Right lobe of liver (tissue), 6 donors: Measurements from ENCODE around the gene NEUROD1. TPM values are rescaled to one million over a fixed set of nuclear protein-coding genes. Genes with fewer than 3 reads are reported as not detected.
A peak's percentile ranks its signal among the peaks of the same experiment; 100 is the strongest.

Source experiments
- ATAC-seq, 4 donors: fragments of 200-7000 bp; cut with Tn5 transposase; one replicate each; pipeline ENCODE4 v1.9.1; 2020; ENCODE audit warnings: mild to moderate bottlenecking in 4 of 4, moderate library complexity in 4 of 4
- DNase-seq, 3 donors: peaks; one replicate each; pipeline ENCODE4 v3.0.0-alpha.2; 2020
- H3K27ac ChIP-seq, 3 donors: fragments of 200-600 bp; one replicate each; pipeline ENCODE4 v1.8.0; 2022
- H3K27me3 ChIP-seq, 2 donors: fragments of 200-600 bp; one replicate each; pipeline ENCODE4 v1.8.0; 2022
- H3K36me3 ChIP-seq, 4 donors: fragments of 200-600 bp; sonication (generic) in 1 of 4; one replicate each; pipeline versions ENCODE4 v1.5.1 to v1.8.0; 2017 to 2022; ENCODE audit warnings: control low read depth in 1 of 4
- H3K4me1 ChIP-seq, 4 donors: fragments of 200-600 bp; sonication (generic) in 1 of 4; one replicate each; pipeline versions ENCODE4 v1.5.1 to v1.8.0; 2017 to 2022; ENCODE audit warnings: control low read depth in 1 of 4
- H3K4me3 ChIP-seq, 3 donors: fragments of 200-600 bp; one replicate each; pipeline ENCODE4 v1.8.0; 2022
- H3K9me3 ChIP-seq, 4 donors: fragments of 200-600 bp; sonication (generic) in 1 of 4; one replicate each; pipeline versions ENCODE4 v1.5.1 to v1.8.0; 2017 to 2022; ENCODE audit warnings: control low read depth in 1 of 4
- POLR2A ChIP-seq: fragments of 450-650 bp; IDR thresholded peaks from one replicate; pipeline ENCODE4 v1.6.1; 2017; ENCODE audit warnings: antibody characterized with exemption, mild to moderate bottlenecking
- WGBS: methylation state at CpG from one replicate; pipeline ENCODE4 v1.1.6; 2018; ENCODE audit warnings: low coverage, low lambda C conversion rate; ENCODE audit not compliant: insufficient coverage; ENCODE audit errors: missing lambda C conversion rate; 5-methylcytosine and 5-hydroxymethylcytosine counted together
- intact Hi-C, 2 donors: fragments of 100-400 bp; cut with DNase I; formaldehyde crosslinking; loops; one replicate each; pipeline versions ENCODE4 v1.11.2 to v1.14.1; 2022
- total RNA-seq, 6 experiments: library from RNA; depleted of rRNA in 2 of 6; stranded (reverse); fragments of >200 nt in 2 of 6; fragmentation: NEBNext Ultra II Directional in 3 of 6; extraction: Animal tissue kit (Norgen Biotek cat#: 25700) in 3 of 6; gene quantifications; one replicate each; pipeline versions ENCODE4 v1.1.0 to v1.2.4, GENCODE V29; 2016 to 2023
- TF ChIP-seq, protein P1 (sequence below), 4 donors: fragments of 200-600 bp in 3 of 4; fragments of 450-650 bp in 1 of 4; IDR thresholded peaks; one replicate each; pipeline versions ENCODE4 v1.5.1 to v1.8.0; 2016 to 2022; ENCODE audit warnings: antibody characterized with exemption in 4 of 4, mild to moderate bottlenecking in 2 of 4
- donor health status: DM: no; HTN: yes; CAD: no.
- donor health status: DM: no; HTN: no; CAD: no.
- donor health status: DM: no; HTN: no; CAD: no.
- donor health status: DM: no; HTN: yes; CAD: no.
- donor health status: DM: no; HTN: yes; CAD: no.

NEUROD1 gene
- total RNA-seq, 6 experiments from 2014 or later: not detected

GRCh38 chr2:181677912-181678586 is 2.3 kb downstream of the NEUROD1 start:
- WGBS: 15% methylated on average over 19 of the region's 41 CpGs
- Histone ChIP-seq H3K27ac (no peak overlapping the region), H3K27me3 (peaks cover 0 to 4% of the 10 kb centered on the region in 2 donors), H3K4me1 (peaks cover 0 to 4% (median 0%) of the 10 kb centered on the region in 4 donors), H3K4me3 (no peak overlapping the region), H3K36me3 (no peaks in the 10 kb centered on the region), H3K9me3 (no peaks in the 10 kb centered on the region)
- intact Hi-C loops: no loop called here
- TF ChIP-seq, protein P1, sequence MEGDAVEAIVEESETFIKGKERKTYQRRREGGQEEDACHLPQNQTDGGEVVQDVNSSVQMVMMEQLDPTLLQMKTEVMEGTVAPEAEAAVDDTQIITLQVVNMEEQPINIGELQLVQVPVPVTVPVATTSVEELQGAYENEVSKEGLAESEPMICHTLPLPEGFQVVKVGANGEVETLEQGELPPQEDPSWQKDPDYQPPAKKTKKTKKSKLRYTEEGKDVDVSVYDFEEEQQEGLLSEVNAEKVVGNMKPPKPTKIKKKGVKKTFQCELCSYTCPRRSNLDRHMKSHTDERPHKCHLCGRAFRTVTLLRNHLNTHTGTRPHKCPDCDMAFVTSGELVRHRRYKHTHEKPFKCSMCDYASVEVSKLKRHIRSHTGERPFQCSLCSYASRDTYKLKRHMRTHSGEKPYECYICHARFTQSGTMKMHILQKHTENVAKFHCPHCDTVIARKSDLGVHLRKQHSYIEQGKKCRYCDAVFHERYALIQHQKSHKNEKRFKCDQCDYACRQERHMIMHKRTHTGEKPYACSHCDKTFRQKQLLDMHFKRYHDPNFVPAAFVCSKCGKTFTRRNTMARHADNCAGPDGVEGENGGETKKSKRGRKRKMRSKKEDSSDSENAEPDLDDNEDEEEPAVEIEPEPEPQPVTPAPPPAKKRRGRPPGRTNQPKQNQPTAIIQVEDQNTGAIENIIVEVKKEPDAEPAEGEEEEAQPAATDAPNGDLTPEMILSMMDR (IDR thresholded peaks at IDR 0.05): no peak
- TF ChIP-seq POLR2A: no peak
- DNase-seq: peak; percentile 47 to 71 (median 60)
- ATAC-seq: peak; percentile 68 to 87 (median 78)

GRCh38 chr2:181675254-181675653 is 5.1 kb downstream of the NEUROD1 start:
- Histone ChIP-seq H3K9me3 (no peaks in the 10 kb centered on the region), H3K27ac (no peak overlapping the region), H3K4me3 (no peak overlapping the region), H3K36me3 (no peaks in the 10 kb centered on the region), H3K4me1 (peaks cover 0 to 4% (median 0%) of the 10 kb centered on the region in 4 donors), H3K27me3 (no peaks in the 10 kb centered on the region)
- 23% methylated on average over 4 of the region's 4 CpGs for WGBS
- ATAC-seq: no peak
- TF ChIP-seq, protein P1 (IDR thresholded peaks at IDR 0.05): no peak
- no peak for TF ChIP-seq POLR2A
- no peak for DNase-seq
- intact Hi-C loops: no loop called here

GRCh38 chr2:181674461-181674860 is 5.9 kb downstream of the NEUROD1 start:
- ATAC-seq: no peak
- intact Hi-C loops: no loop called here

DNA sequence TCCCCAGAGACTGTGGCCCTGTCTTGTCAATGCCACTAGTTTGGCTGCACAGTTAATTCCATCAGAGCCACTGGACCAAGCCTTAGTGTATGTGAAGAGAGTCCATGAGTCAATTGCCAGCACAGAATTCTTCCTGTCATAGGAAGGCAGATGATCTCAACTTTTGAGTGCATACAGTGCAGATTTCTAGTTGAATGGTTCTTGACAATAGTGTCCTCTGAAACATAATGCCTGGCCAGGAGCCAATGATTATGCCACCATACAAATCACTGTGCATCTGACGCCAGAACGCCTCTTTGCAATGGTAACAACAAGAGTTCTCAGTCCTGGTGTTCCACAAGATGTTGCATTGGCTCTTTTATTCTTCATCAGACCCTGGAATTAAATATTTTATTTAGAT is 7.1 kb downstream of the NEUROD1 start:
- Histone ChIP-seq H3K27me3 (no peaks in the 10 kb centered on the region), H3K4me1 (peaks cover 0 to 4% (median 0%) of the 10 kb centered on the region in 4 donors), H3K27ac (no peak overlapping the region), H3K4me3 (no peak overlapping the region), H3K36me3 (no peaks in the 10 kb centered on the region), H3K9me3 (no peaks in the 10 kb centered on the region)
- intact Hi-C loops: no loop called here
- ATAC-seq (no peak), DNase-seq (no peak)
- TF ChIP-seq, protein P1 (IDR thresholded peaks at IDR 0.05): no peak
- TF ChIP-seq POLR2A: no peak
- 48% methylated on average over 2 of the region's 2 CpGs for WGBS

More at GRCh38 chr2:181674461-181674860, 5.9 kb downstream of the NEUROD1 start:
- H3K9me3 ChIP-seq: no peaks in the 10 kb centered on the region
- H3K27ac ChIP-seq: no peak overlapping the region
- DNase-seq: no peak
- TF ChIP-seq, protein P1 (IDR thresholded peaks at IDR 0.05): no peak
- TF ChIP-seq POLR2A: no peak
- no peak overlapping the region for H3K4me3 ChIP-seq
- H3K4me1 ChIP-seq: peaks cover 0 to 4% (median 0%) of the 10 kb centered on the region in 4 donors
- no peaks in the 10 kb centered on the region for H3K27me3 ChIP-seq
- H3K36me3 ChIP-seq: no peaks in the 10 kb centered on the region
